WTC11 (cell line): ENCODE results near the gene P4HB. TPM values are rescaled to one million over a fixed set of nuclear protein-coding genes. Genes with fewer than 3 reads are reported as not detected.

Experiments used
- ATAC-seq: fragments of 200-7000 bp; cut with Tn5 transposase; 2 replicates; pipeline ENCODE4 v1.10.0; 2021; ENCODE audit warnings: mild to moderate bottlenecking, moderate library complexity
- CTCF ChIA-PET: fragments of 300-600 bp; sonication (Branson Sonifier 250); formaldehyde crosslinking; loops from one replicate; lab custom pipeline; 2021; ENCODE audit warnings: antibody characterized with exemption; lab: Charles Lee
- POLR2A ChIA-PET: fragments of 350-600 bp; sonication (Branson Sonifier 250); formaldehyde crosslinking; loops from one replicate; lab custom pipeline; 2021; ENCODE audit warnings: antibody characterized with exemption; lab: Charles Lee
- DNase-seq: peaks from one replicate; pipeline ENCODE4 v3.0.0; 2021; ENCODE audit warnings: low spot score
- H3K27ac Mint-ChIP-seq: 2 replicates; pipeline ENCODE4 v1.8.0; 2021; ENCODE audit warnings: mixed read lengths
- H3K27me3 Mint-ChIP-seq: 2 replicates; pipeline ENCODE4 v1.8.0; 2021; ENCODE audit warnings: low read depth, mild to moderate bottlenecking, moderate library complexity, mixed read lengths
- H3K36me3 Mint-ChIP-seq: 2 replicates; pipeline ENCODE4 v1.8.0; 2021; ENCODE audit warnings: mixed read lengths
- H3K4me1 Mint-ChIP-seq: 2 replicates; pipeline ENCODE4 v1.8.0; 2022; ENCODE audit warnings: mixed read lengths
- H3K4me3 Mint-ChIP-seq: 2 replicates; pipeline ENCODE4 v1.8.0; 2021; ENCODE audit warnings: mild to moderate bottlenecking, moderate library complexity, mixed read lengths
- H3K9me3 Mint-ChIP-seq: 2 replicates; pipeline ENCODE4 v1.8.0; 2021; ENCODE audit warnings: mixed read lengths
- ARID4B ChIP-seq: sonication (generic); formaldehyde crosslinking; IDR thresholded peaks from 2 replicates; pipeline ENCODE4 v1.8.0; 2023; ENCODE audit warnings: missing genetic modification reagents, mild to moderate bottlenecking, borderline replicate concordance
- HMGA2 ChIP-seq: fragments of 250-450 bp; sonication (Bioruptor Pico); IDR thresholded peaks from 2 replicates; pipeline ENCODE4 v1.4.0; 2021; ENCODE audit warnings: mild to moderate bottlenecking, moderate library complexity
- IRF1 ChIP-seq: sonication (generic); formaldehyde crosslinking; IDR thresholded peaks from 2 replicates; pipeline ENCODE4 v1.8.0; 2023; ENCODE audit warnings: missing genetic modification reagents
- KAT7 ChIP-seq: sonication (generic); formaldehyde crosslinking; IDR thresholded peaks from 2 replicates; pipeline ENCODE4 v1.8.1; 2023; ENCODE audit warnings: missing genetic modification reagents, mild to moderate bottlenecking, borderline replicate concordance
- SOX15 ChIP-seq: fragments of 250-450 bp; sonication (Bioruptor Pico); IDR thresholded peaks from 2 replicates; pipeline ENCODE4 v1.9.0; 2021; ENCODE audit warnings: mild to moderate bottlenecking
- TEAD1 ChIP-seq: sonication (generic); formaldehyde crosslinking; IDR thresholded peaks from 2 replicates; pipeline ENCODE4 v1.8.0; 2022; ENCODE audit warnings: mild to moderate bottlenecking, missing genetic modification reagents
- TP53 ChIP-seq: sonication (generic); formaldehyde crosslinking; IDR thresholded peaks from 2 replicates; pipeline ENCODE4 v1.8.1; 2023; ENCODE audit warnings: mild to moderate bottlenecking, missing genetic modification reagents
- ZNF317 ChIP-seq: sonication (generic); formaldehyde crosslinking; IDR thresholded peaks from 2 replicates; pipeline ENCODE4 v1.8.1; 2023; ENCODE audit warnings: low read depth, mild to moderate bottlenecking, moderate library complexity, missing genetic modification reagents, borderline replicate concordance
- ZNF416 ChIP-seq: fragments of 250-450 bp; sonication (Bioruptor Pico); IDR thresholded peaks from 2 replicates; pipeline ENCODE4 v1.9.0; 2021; ENCODE audit warnings: mild to moderate bottlenecking, inconsistent platforms
- total RNA-seq: library from RNA; stranded (reverse); gene quantifications from 3 replicates; pipeline ENCODE4 v1.2.3, GENCODE V29; 2021
- TF ChIP-seq, protein P1 (sequence below): fragments of 250-450 bp; sonication (Bioruptor Pico); conservative IDR thresholded peaks from 2 replicates; pipeline ENCODE4 v1.9.0; 2021; ENCODE audit warnings: mild to moderate bottlenecking
- TF ChIP-seq, protein P2 (sequence below): sonication (generic); formaldehyde crosslinking; IDR thresholded peaks from 2 replicates; pipeline ENCODE4 v1.8.1; 2023; ENCODE audit warnings: mild to moderate bottlenecking, missing genetic modification reagents, borderline replicate concordance

Gene P4HB
- total RNA-seq, 1 experiment from 2014 or later, result 380 TPM

DNA sequence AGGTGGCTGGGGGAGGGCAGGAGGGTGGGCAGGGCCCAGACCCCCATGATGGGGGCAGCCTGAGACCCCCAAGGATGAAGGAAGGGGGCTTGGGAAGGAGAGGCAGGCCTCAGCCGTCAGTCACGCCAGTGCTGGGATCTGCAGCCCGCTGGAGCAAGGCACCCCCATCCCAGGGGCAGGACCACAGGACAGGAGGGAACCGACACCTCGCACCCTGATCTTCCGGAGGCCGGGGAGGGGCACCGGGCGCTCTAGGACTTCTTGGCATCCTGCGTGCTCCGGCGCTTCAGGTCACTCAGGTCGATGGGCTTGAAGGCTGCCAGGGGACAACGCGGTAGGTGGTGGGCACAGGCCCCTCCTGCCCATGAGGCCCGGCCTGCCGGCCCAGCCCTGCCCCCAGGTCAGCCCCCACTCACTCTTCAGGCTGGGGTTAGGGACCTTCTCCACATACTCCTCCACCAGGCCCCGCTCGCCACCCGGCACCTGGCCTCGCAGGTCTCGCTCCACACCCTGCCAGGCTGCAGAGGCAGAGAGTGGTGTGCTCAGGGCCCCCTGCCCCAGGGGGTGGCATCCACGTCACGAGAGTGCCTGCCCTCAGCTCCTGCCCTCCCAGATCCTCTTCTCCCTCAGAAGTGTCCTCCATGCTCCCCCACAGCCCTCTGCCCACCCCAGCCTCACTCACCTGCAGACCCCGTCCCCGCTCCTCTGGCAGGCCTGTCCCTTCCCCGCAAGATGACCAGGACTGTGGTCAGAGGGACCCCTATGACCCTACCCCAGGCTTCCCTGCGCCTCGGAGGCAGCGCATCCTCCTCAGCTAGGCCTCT lies 37.1 kb downstream of the P4HB start:
- H3K4me1 Mint-ChIP-seq, result peaks cover 5% of the 10 kb centered on the region

More for the DNA sequence above, 37.1 kb downstream of the P4HB start:
- CTCF ChIA-PET, result interaction anchor here (1.7 to 3.8 kb wide), 2 partner anchors 15 to 32 kb away, joined by 6 to 18 read pairs; no protein-coding TSS in a partner anchor
- H3K4me3 Mint-ChIP-seq, result no peak overlapping the region
- POLR2A ChIA-PET, result no interaction called here
- H3K27me3 Mint-ChIP-seq, result no peaks in the 10 kb centered on the region
- no peak overlapping the region for H3K27ac Mint-ChIP-seq
- H3K36me3 Mint-ChIP-seq, result no peaks in the 10 kb centered on the region
- no peaks in the 10 kb centered on the region for H3K9me3 Mint-ChIP-seq
- ATAC-seq (no peak), DNase-seq (no peak)
- TF ChIP-seq SOX15 (CRISPR knock-in tag) (no peak), TEAD1 (CRISPR knock-in tag) (no peak), KAT7 (no peak), TP53 (CRISPR knock-in tag) (no peak), IRF1 (CRISPR knock-in tag) (no peak), ARID4B (CRISPR knock-in tag) (no peak), ZNF416 (CRISPR knock-in tag) (no peak), HMGA2 (no peak), ZNF317 (no peak)
- TF ChIP-seq, protein P1, sequence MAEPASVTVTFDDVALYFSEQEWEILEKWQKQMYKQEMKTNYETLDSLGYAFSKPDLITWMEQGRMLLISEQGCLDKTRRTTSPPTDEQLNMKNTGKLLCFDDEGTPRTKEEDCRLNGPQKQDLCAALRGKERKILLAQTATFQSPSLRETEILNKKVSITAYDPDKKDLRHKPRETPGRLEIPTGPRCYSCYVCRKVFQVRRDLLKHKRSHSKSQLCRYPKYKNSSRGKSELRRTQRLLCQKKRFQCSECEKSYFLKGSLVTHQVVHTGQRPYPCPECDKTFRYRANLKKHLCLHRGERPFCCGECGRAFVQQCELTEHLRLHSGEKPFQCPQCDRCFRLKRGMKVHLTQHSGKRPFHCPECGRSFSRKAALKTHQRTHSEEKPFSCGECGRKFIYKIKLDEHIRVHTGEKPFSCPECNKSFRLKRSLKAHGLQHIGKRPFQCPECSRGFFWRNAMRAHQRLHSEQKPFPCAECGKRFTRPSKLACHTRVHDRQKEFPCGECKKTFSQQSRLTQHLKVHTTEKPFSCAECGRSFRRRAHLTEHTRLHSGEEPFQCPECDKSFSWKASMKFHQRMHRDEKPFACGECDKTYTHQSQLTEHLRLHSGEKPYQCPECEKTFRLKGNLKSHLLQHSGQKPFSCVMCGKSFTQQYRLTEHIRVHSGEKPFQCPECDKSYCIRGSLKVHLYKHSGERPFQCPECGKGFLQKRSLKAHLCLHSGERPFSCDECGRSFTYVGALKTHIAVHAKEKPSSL, result no peak
- TF ChIP-seq, protein P2, sequence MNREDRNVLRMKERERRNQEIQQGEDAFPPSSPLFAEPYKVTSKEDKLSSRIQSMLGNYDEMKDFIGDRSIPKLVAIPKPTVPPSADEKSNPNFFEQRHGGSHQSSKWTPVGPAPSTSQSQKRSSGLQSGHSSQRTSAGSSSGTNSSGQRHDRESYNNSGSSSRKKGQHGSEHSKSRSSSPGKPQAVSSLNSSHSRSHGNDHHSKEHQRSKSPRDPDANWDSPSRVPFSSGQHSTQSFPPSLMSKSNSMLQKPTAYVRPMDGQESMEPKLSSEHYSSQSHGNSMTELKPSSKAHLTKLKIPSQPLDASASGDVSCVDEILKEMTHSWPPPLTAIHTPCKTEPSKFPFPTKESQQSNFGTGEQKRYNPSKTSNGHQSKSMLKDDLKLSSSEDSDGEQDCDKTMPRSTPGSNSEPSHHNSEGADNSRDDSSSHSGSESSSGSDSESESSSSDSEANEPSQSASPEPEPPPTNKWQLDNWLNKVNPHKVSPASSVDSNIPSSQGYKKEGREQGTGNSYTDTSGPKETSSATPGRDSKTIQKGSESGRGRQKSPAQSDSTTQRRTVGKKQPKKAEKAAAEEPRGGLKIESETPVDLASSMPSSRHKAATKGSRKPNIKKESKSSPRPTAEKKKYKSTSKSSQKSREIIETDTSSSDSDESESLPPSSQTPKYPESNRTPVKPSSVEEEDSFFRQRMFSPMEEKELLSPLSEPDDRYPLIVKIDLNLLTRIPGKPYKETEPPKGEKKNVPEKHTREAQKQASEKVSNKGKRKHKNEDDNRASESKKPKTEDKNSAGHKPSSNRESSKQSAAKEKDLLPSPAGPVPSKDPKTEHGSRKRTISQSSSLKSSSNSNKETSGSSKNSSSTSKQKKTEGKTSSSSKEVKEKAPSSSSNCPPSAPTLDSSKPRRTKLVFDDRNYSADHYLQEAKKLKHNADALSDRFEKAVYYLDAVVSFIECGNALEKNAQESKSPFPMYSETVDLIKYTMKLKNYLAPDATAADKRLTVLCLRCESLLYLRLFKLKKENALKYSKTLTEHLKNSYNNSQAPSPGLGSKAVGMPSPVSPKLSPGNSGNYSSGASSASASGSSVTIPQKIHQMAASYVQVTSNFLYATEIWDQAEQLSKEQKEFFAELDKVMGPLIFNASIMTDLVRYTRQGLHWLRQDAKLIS (CRISPR knock-in tag), result no peak
